ENCODE data around the gene SUMO3.

- no peak for TF ChIP-seq CTCF (conservative IDR thresholded peaks at IDR 0.05 in 1 of 2, IDR thresholded peaks at IDR 0.05 in 1 of 2; ENCODE audit: extremely low read depth in 1 of 2, insufficient read depth in 1 of 2, low read depth in 1 of 2, low read length in 2 of 2)
- TF ChIP-seq EZH2 (IDR thresholded peaks at IDR 0.05; ENCODE audit: borderline replicate concordance, low read length) = no peak
Measured at GRCh38 chr21:44799646-44800045, 18.2 kb downstream of the SUMO3 start.

All from mammary epithelial cell (primary cell).